PC-9 (cell line): ENCODE measurements around the gene GPR35. TPM values are rescaled to one million over a fixed set of nuclear protein-coding genes. Genes with fewer than 3 reads are reported as not detected.
"Not testable (repeated sequence)": the region's sequence is repeated elsewhere in the genome, so short reads cannot be mapped to it uniquely, and the experiment has no call there.

Experiments used
- BruUV-seq: library from RNA; stranded (reverse); fragments of 400-500 nt; replicated peaks from 2 replicates; lab custom pipeline; 2021; lab: Mats Ljungman, UMichigan
- CTCF ChIA-PET: fragments of 300-600 bp; sonication (Branson Sonifier 250); formaldehyde crosslinking; loops from one replicate; lab custom pipeline; 2022; ENCODE audit warnings: antibody characterized with exemption; lab: Charles Lee
- POLR2A ChIA-PET: fragments of 300-600 bp; sonication (Branson Sonifier 250); formaldehyde crosslinking; loops from one replicate; lab custom pipeline; 2022; ENCODE audit warnings: antibody characterized with exemption; ENCODE audit not compliant: unreplicated experiment; lab: Charles Lee
- DNase-seq, 2 experiments: peaks; one replicate each; pipeline versions ENCODE4 v3.0.0 to v3.0.0-alpha.2; 2015 to 2022; ENCODE audit warnings: mixed read lengths in 1 of 2
- H2AFZ ChIP-seq: fragments of 200-600 bp; sonication (generic); 2 replicates; pipeline ENCODE4 v1.8.1; 2017; ENCODE audit warnings: antibody characterized with exemption
- H3F3A ChIP-seq: fragments of 200-600 bp; sonication (generic); 2 replicates; pipeline ENCODE4 v1.8.1; 2017; ENCODE audit warnings: antibody characterized with exemption, mild to moderate bottlenecking, low read depth; ENCODE audit not compliant: insufficient read depth
- H3K27ac ChIP-seq: fragments of 200-600 bp; sonication (generic); 2 replicates; pipeline ENCODE4 v1.6.1; 2016; ENCODE audit warnings: mixed run types
- H3K27me3 ChIP-seq: fragments of 200-600 bp; sonication (generic); 2 replicates; pipeline ENCODE4 v1.6.1; 2016; ENCODE audit warnings: low read depth, mixed run types; ENCODE audit not compliant: insufficient read depth
- H3K36me3 ChIP-seq: fragments of 200-600 bp; sonication (generic); 2 replicates; pipeline ENCODE4 v1.6.1; 2016; ENCODE audit warnings: low read depth, mixed run types
- H3K4me1 ChIP-seq: fragments of 200-600 bp; sonication (generic); replicated peaks from 2 replicates; pipeline ENCODE4 v1.6.1; 2016; ENCODE audit warnings: mixed run types; ENCODE audit not compliant: insufficient read depth
- H3K4me2 ChIP-seq: fragments of 200-600 bp; sonication (generic); 2 replicates; pipeline ENCODE4 v1.6.1; 2017; ENCODE audit warnings: mixed run types
- H3K4me3 ChIP-seq: fragments of 200-600 bp; sonication (generic); 2 replicates; pipeline ENCODE4 v1.6.1; 2016; ENCODE audit warnings: mixed run types
- H3K79me2 ChIP-seq: fragments of 200-600 bp; sonication (generic); 2 replicates; pipeline ENCODE4 v1.6.1; 2017; ENCODE audit warnings: low read depth, mixed run types
- H3K9me2 ChIP-seq: fragments of 200-600 bp; sonication (generic); 2 replicates; pipeline ENCODE4 v1.8.1; 2017; ENCODE audit warnings: mild to moderate bottlenecking; ENCODE audit not compliant: insufficient read depth
- H3K9me3 ChIP-seq: fragments of 200-600 bp; sonication (generic); 2 replicates; pipeline ENCODE4 v1.8.1; 2016; ENCODE audit warnings: low read depth; ENCODE audit not compliant: insufficient read depth
- H4K20me1 ChIP-seq: fragments of 200-600 bp; sonication (generic); 2 replicates; pipeline ENCODE4 v1.8.1; 2017; ENCODE audit not compliant: insufficient read depth
- EZH2 ChIP-seq: fragments of 200-600 bp; sonication (generic); IDR thresholded peaks from 2 replicates; pipeline ENCODE4 v1.8.0; 2017; ENCODE audit warnings: antibody characterized with exemption, low read depth
- intact Hi-C: fragments of 100-400 bp; cut with micrococcal nuclease; formaldehyde crosslinking; loops from one replicate; pipeline ENCODE4 v1.10.0; 2022; ENCODE audit not compliant: unreplicated experiment
- total RNA-seq: library from RNA; stranded (reverse); gene quantifications from 2 replicates; pipeline ENCODE4 v1.2.3, GENCODE V29; 2021
- TF ChIP-seq, protein P1 (sequence below): fragments of 200-600 bp; sonication (generic); conservative IDR thresholded peaks from 2 replicates; pipeline ENCODE4 v1.6.1; 2017; ENCODE audit warnings: mixed run types, antibody characterized with exemption, mild to moderate bottlenecking, moderate library complexity

The GPR35 gene
- total RNA-seq, 1 experiment from 2014 or later = 1.1 TPM

DNA sequence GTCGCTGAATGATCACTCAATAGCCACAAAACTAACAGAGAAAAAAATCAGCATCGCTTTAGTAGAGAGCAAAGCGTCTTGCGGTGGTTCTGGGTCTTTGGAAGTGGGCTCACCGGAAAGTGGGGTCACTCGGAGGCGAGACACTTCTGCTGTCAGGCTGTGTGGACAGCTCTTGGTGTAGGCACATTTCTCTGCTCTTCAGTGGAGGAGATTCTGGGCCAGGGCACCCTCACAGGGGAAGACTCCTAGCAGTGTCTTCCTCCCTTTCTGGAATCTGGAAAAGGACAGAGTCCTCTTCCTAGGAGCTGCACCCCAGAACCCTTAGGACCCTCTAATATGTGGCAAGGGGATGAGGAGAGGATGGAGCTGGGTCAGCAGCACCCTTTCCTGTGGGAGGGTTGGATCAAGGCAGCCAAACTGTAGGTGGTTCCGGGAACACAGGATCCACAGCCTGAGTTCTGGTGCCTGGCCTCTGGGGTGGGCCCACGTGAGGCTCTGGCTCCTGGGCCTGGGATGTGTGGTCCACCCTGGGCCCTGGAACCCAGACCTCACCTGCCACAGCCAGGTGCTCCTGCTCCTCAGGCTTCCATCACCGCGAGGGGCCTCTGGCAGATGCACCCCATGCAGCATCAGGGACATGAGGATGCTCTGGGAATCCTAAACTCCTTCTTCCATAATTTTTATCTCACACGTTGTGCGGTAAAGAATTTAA lies 25.1 kb downstream of the GPR35 start:
- CTCF ChIA-PET = no interaction called here
- no peak for DNase-seq
- no TSS peak for BruUV-seq
- TF ChIP-seq, protein P1, sequence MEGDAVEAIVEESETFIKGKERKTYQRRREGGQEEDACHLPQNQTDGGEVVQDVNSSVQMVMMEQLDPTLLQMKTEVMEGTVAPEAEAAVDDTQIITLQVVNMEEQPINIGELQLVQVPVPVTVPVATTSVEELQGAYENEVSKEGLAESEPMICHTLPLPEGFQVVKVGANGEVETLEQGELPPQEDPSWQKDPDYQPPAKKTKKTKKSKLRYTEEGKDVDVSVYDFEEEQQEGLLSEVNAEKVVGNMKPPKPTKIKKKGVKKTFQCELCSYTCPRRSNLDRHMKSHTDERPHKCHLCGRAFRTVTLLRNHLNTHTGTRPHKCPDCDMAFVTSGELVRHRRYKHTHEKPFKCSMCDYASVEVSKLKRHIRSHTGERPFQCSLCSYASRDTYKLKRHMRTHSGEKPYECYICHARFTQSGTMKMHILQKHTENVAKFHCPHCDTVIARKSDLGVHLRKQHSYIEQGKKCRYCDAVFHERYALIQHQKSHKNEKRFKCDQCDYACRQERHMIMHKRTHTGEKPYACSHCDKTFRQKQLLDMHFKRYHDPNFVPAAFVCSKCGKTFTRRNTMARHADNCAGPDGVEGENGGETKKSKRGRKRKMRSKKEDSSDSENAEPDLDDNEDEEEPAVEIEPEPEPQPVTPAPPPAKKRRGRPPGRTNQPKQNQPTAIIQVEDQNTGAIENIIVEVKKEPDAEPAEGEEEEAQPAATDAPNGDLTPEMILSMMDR = no peak
- TF ChIP-seq EZH2 = no peak
- Histone ChIP-seq H2AFZ (no peak overlapping the region), H3K9me3 (no peaks in the 10 kb centered on the region), H3K27me3 (peaks cover 97% of the 10 kb centered on the region), H3F3A (no peaks in the 10 kb centered on the region), H3K36me3 (no peaks in the 10 kb centered on the region), H3K9me2 (no peaks in the 10 kb centered on the region), H4K20me1 (peaks cover 5% of the 10 kb centered on the region; the same call in 1 of the 2 replicates), H3K79me2 (no peaks in the 10 kb centered on the region), H3K27ac (no peak overlapping the region), H3K4me2 (no peak overlapping the region), H3K4me1 (no peaks in the 10 kb centered on the region), H3K4me3 (no peak overlapping the region)
- intact Hi-C loops = no loop called here
- POLR2A ChIA-PET = no interaction called here

DNA sequence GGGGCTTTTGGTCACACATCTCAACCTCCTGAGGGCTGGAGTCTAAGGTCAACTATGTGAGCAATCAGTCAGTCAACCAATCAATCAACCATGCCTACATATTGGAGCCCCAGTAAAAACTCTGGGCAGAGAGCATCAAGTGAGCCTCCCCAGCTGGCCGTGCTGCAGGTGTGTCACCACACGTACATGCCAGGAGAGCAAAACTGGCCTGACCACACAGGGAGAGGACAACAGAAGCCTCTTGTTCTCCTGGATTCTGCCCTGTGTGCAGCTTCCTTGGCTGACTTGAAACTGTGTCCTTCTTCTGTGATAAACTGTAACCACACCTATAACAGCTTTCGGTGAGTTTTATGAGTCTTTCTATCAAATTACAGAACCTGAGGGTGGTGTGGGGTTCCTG lies 25.9 kb downstream of the GPR35 start:
- CTCF ChIA-PET = no interaction called here
- H3K4me3 ChIP-seq = no peak overlapping the region
- H3K79me2 ChIP-seq = no peaks in the 10 kb centered on the region
- no TSS peak for BruUV-seq
- POLR2A ChIA-PET = no interaction called here
- no peak overlapping the region for H3K4me2 ChIP-seq
- intact Hi-C loops = no loop called here
- no peak overlapping the region for H3K27ac ChIP-seq
- H3K27me3 ChIP-seq = peaks cover 97% of the 10 kb centered on the region
- no peaks in the 10 kb centered on the region for H3K9me2 ChIP-seq
- H4K20me1 ChIP-seq = peaks cover 5% of the 10 kb centered on the region; the same call in 1 of the 2 replicates
- no peaks in the 10 kb centered on the region for H3F3A ChIP-seq
- no peak for DNase-seq
- H3K4me1 ChIP-seq = no peaks in the 10 kb centered on the region
- H3K9me3 ChIP-seq = no peaks in the 10 kb centered on the region
- H2AFZ ChIP-seq = no peak overlapping the region
- no peaks in the 10 kb centered on the region for H3K36me3 ChIP-seq
- TF ChIP-seq EZH2 = no peak
- TF ChIP-seq, protein P1 = no peak

DNA sequence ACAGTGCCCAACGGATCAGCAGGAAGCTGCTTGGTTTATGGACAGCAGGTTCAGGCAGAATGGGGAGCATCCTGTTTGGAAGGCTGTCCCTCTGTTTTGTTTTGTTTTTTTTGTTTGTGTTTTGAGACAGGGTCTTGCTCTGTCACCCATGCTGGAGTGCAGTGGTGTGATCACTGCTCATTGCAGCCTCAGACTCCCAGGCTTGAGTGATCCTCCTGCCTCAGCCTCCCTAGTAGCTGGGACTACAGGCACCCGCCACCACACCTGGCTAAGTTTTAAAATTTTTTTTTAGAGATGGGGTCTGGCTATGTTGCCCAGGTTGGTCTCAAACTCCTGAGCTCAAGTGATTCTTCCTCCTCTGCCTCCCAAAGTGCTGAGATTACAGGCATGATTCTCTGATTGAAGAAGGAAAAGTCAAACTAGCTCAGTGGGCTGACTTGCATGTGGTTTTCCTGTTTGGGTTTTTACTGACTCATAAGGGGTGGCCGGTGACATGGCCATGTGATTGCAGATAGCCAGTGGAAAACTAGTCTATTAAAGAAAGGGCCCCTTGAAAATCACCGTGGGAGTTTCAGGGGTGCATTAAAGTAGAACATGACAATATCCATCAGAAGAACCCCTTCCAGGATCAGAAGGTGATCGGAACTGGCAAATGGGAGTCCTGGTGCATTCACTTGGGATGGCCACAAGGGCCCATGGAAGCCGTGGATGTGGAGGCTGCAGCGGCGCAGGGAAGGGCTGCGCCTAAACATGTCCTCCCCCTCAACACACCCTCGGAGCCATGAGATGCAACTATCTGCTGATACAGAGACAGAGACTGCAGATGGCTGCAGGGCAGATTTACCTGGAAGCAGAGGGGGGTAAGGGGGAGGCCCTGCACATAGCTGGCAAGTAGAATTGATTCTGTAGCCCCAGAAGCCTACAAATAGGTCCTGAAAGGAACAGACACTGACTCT lies 30.9 kb downstream of the GPR35 start:
- H3K27ac ChIP-seq = no peak overlapping the region
- no TSS peak for BruUV-seq
- POLR2A ChIA-PET = no interaction called here
- no peaks in the 10 kb centered on the region for H4K20me1 ChIP-seq
- no peaks in the 10 kb centered on the region for H3K9me2 ChIP-seq
- intact Hi-C loops = no loop called here
- no peak for TF ChIP-seq EZH2
- TF ChIP-seq, protein P1 = no peak
- H3K4me2 ChIP-seq = no peak overlapping the region
- peaks cover 95% of the 10 kb centered on the region for H3K27me3 ChIP-seq
- CTCF ChIA-PET = no interaction called here
- no peak overlapping the region for H3K4me3 ChIP-seq
- DNase-seq = no peak
- H3K79me2 ChIP-seq = no peaks in the 10 kb centered on the region
- no peaks in the 10 kb centered on the region for H3K4me1 ChIP-seq
- H3K9me3 ChIP-seq = no peaks in the 10 kb centered on the region; the same call in 1 of the 2 replicates
- no peak overlapping the region for H2AFZ ChIP-seq
- H3K36me3 ChIP-seq = no peaks in the 10 kb centered on the region
- no peaks in the 10 kb centered on the region for H3F3A ChIP-seq

DNA sequence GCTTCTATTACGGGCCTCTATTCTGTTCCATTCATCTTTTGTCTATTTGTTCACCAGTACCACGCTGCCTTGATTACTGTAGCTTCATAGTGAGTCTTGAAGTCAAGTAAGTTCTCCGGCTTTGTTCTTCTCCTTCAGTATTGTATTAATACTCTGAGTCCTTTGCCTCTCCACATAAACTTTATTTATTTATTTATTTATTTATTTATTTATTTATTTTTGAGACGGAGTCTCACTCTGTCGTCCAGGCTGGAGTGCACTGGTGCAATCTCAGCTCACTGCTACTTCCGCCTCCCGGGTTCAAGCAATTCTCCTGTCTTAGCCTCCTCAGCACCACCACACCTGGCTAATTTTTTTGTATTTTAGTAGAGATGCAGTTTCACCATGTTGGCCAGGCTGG lies 34.6 kb downstream of the GPR35 start:
- H4K20me1 ChIP-seq, H3K79me2 ChIP-seq, H3K4me3 ChIP-seq, H3K4me2 ChIP-seq, H3K9me3 ChIP-seq, H3K4me1 ChIP-seq, POLR2A ChIA-PET, CTCF ChIA-PET, H3K27ac ChIP-seq, H3K36me3 ChIP-seq, H3F3A ChIP-seq, DNase-seq, H2AFZ ChIP-seq, BruUV-seq, intact Hi-C loops, H3K9me2 ChIP-seq: not testable (repeated sequence)
- peaks cover 95% of the 10 kb centered on the region for H3K27me3 ChIP-seq
